NB4 (cell line): ENCODE results near the gene HLF.

Experiments
- CTCF ChIP-seq: IDR thresholded peaks from one replicate; pipeline ENCODE4 v1.5.1; 2012; ENCODE audit warnings: low read depth, low read length
- MAX ChIP-seq: IDR thresholded peaks from 2 replicates; pipeline ENCODE4 v1.6.1; 2011; ENCODE audit warnings: low read depth, low read length
- POLR2A ChIP-seq: IDR thresholded peaks from 2 replicates; pipeline ENCODE4 v1.6.1; 2011; ENCODE audit warnings: mild to moderate bottlenecking; ENCODE audit not compliant: insufficient read length; ENCODE audit errors: extremely low read depth

- no peak for TF ChIP-seq POLR2A
- no peak for TF ChIP-seq CTCF
- no peak for TF ChIP-seq MAX
Observed at GRCh38 chr17:55368706-55369105, 103.9 kb downstream of the HLF start.
